ENCODE measurements around the gene SLC7A8.

DNA sequence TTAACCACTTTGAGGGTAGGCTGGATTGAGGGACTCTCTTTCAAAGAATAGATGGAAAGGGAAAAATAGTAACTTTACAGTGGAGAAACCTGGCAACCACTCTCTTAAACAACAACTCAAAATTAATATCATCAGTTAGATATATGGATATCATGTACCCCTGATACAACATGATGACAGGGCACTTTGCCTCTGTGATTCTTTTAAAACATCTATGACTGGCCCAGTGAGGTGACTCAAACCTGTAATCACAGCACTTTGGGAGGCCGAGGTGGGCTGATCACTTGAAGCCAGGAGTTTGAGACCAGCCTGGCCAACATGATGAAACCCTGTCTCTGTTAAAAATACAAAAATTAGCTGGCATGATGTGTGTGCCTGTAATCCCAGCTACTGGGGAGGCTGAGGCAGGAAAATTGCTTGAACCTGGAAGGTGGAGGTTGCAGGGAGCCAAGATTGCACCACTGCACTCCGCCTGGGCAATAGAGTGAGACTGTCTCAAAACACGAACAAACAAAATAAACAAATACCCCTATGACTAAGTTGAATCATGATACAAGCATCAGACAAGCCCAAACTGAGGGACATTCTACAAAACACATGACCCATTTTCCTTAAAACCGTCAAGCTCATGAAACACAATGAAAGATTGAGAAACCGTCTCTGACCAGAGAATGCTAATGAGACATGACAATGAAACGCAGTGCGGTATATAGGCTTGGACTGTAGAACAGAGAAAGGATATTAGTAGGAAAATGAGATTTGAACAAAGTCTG, 26.4 kb upstream of the SLC7A8 start:
- no peak for TF ChIP-seq JUND (IDR thresholded peaks at IDR 0.05; ENCODE audit: low read depth, low read length)
- TF ChIP-seq HCFC1 (IDR thresholded peaks at IDR 0.05; ENCODE audit: low read length) = no peak
- TF ChIP-seq, protein P1, sequence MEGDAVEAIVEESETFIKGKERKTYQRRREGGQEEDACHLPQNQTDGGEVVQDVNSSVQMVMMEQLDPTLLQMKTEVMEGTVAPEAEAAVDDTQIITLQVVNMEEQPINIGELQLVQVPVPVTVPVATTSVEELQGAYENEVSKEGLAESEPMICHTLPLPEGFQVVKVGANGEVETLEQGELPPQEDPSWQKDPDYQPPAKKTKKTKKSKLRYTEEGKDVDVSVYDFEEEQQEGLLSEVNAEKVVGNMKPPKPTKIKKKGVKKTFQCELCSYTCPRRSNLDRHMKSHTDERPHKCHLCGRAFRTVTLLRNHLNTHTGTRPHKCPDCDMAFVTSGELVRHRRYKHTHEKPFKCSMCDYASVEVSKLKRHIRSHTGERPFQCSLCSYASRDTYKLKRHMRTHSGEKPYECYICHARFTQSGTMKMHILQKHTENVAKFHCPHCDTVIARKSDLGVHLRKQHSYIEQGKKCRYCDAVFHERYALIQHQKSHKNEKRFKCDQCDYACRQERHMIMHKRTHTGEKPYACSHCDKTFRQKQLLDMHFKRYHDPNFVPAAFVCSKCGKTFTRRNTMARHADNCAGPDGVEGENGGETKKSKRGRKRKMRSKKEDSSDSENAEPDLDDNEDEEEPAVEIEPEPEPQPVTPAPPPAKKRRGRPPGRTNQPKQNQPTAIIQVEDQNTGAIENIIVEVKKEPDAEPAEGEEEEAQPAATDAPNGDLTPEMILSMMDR (IDR thresholded peaks at IDR 0.05 in 2 of 3, conservative IDR thresholded peaks at IDR 0.05 in 1 of 3; ENCODE audit: control insufficient read depth in 2 of 3, extremely low read depth in 1 of 3, insufficient read depth in 1 of 3, low read depth in 3 of 3, low read length in 3 of 3) = no peak

Measured in GM12878 (cell line).